ENCODE data around the gene IFITM10.
"Not testable (repeated sequence)": the region's sequence is repeated elsewhere in the genome, so short reads cannot be mapped to it uniquely, and the experiment has no call there.

Gene IFITM10

GRCh38 chr11:1689250-1690166 lies 60.9 kb downstream of the IFITM10 start:
- not testable (repeated sequence) for DNase-seq

GRCh38 chr11:1688336-1688947 lies 62.0 kb downstream of the IFITM10 start:
- DNase-seq = not testable (repeated sequence)

GRCh38 chr11:1686220-1686619 lies 64.2 kb downstream of the IFITM10 start:
- not testable (repeated sequence) for DNase-seq

- not testable (repeated sequence) for DNase-seq
Observed at GRCh38 chr11:1684886-1685874, 65.2 kb downstream of the IFITM10 start.

- not testable (repeated sequence) for DNase-seq
Observed at GRCh38 chr11:1683904-1684572, 66.4 kb downstream of the IFITM10 start.

- not testable (repeated sequence) for DNase-seq
Observed at GRCh38 chr11:1683216-1683615, 67.2 kb downstream of the IFITM10 start.

Data from DMS79 (cell line).